Measurements from ENCODE around the gene TBC1D22A.

GRCh38 chr22:46964773-46965550, 202.5 kb downstream of the TBC1D22A start:
- no peak for TF ChIP-seq CTCF (IDR thresholded peaks at IDR 0.05 in 2 of 3, conservative IDR thresholded peaks at IDR 0.05 in 1 of 3; ENCODE audit: borderline replicate concordance in 1 of 3, insufficient read depth in 1 of 3, low read depth in 2 of 3, low read length in 2 of 3)
- no peak for TF ChIP-seq RAD21 (IDR thresholded peaks at IDR 0.05; ENCODE audit: low read depth)
